ENCODE measurements around the gene CGB7. TPM values are rescaled to one million over a fixed set of nuclear protein-coding genes. Genes with fewer than 3 reads are reported as not detected.

CGB7 gene
- not detected in 2 replicates for total RNA-seq (2014; rRNA removed; shearing (Covaris generic))

DNA sequence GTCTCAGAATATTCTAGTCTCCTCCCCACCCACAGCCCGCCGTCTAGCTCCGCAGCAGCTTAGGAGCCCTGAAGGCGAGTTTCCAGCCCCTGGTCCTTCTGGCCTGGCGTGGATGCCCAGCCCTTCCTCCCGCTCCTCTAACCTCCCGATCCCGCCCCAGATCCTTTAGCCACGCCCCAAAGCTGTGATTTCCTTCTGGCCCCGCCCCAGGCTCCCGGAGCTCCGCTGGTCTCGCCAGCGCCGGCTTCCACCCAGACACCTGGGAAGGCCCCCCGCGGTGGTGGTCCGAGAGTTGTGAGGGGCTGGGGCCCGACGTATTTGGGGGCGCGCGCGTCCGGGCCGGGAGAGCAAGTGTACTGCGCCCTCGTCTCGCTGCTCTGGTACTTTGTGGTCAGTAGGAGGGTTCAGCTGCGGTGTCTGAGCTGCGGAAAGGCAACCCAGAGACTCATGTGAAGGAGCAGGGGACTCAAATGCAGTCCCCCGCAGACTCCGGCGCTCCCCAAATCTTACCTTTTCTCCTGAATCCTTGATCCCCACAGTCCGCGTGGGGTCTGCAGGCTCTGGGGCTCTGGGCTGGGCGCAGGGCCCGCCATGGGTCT, at the start of gene CGB7:
Gene CGB7 (minus strand): TSS at position 114 of the 599 bp plus-strand sequence. CDS start 2,374 bp downstream, outside the sequence.
- DNase-seq (ENCODE audit: low spot score) = no peak

DNA sequence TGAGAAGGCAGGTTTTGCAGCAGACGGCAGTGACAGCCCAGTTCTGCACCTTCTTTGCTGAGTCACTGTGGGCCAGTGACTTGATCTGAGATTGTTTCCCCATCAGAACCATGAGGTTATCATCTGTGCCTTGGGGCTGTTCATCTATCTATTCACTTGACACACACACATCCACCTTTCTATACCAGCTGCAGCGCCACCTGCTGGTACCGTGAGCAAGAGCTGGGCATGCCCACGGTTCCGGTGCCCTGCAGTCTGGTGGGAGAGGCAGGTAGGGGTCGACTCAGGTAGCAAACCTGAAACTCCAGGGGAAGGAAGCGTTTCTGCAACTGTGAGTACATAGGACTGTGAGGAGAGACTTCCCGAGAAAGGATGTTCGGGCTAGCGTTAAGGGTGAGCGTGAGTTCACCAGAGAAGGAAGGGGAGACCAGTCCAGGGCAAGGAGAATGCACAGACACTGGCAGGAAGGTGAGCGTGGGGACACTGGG, 49.1 kb upstream of the CGB7 start:
- DNase-seq (ENCODE audit: low spot score) = peak; percentile 46

DNA sequence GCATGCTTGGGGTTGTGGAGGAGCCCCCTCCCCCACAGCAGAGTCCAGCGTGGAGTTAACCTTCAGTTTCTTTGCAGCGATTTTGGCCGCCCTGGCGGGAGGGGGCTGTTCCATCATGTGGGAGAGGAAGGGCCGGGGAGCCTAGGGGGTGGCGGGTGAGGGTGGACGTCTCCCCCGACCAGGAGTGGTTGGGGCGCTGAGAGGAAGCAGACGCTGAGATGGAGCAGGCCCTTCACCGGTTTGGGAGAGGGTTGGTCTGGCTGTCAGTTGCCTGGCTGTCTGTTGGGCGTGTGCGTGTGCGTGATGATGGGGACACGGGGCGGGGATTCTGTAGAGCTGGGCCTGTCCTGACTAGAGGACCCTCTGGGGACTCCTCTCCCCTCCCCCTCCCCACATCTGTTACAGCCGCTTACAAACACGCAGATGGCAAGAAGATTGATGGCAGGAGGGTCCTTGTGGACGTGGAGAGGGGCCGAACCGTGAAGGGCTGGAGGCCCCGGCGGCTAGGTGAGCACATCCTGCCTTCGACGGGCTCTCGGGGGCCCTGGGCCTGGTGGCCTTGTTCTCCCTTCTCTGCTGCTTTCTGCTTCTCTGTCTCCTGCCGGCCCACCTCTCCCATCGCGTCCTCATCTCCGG, 46.8 kb upstream of the CGB7 start:
- DNase-seq (ENCODE audit: low spot score) = no peak

DNA sequence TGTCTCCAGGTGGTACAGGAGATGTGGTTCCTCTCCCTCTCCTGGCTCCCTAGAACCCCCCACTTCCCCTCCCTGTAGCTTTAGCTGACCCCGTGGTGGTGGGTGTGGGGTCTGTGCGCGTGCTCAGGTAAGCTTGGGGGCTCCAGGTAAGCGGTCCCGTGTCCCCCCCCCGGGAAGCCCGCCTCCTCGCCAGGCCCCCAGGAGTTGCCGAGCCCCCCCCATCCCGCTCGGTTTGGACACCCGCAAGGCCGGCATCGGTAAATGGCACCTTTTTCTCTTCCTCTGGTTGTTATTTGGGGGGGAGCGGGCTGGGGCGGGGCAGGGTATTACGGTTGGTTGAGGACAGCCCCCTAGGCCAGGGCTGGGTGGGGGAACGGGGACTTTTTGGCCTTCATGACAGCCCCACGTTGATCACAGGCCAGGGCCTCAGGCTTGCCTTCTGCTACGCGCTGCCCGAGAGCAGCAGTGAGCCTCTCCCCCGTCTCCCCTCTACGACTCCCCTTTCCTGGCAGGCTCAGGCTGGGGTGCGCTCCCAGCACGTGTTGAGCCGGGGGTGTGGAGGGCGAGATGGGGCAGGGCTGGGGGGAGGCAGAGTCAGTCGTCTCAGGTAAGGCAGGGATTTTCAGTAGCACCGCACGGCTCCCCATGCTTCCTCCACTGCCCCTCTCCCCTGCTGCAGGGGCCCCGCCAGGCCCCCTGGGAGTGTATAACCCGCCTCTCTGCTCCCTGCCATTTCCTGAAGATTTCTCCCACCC, 46.0 kb upstream of the CGB7 start:
- DNase-seq (ENCODE audit: low spot score) = no peak

DNA sequence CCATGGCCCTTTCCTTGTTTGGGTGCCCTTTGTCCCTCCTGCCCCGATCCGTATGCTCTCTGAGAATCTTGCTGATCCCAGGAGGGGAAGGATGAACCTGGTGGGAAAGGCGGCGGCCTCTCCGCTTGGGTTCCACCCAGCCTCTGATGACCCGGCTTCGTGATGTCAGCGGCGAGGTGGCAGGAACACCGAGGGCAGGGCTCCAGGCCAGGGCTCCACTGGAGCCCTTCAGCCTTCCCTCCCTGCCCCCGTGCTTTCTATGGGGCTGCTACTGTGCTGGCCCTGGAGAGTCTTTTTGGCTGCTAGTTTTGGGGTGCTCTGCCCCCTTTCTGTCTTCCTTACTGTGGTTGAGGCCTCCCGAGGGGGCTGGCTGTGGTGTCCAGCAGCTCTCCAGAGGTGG, 44.8 kb upstream of the CGB7 start:
- DNase-seq (ENCODE audit: low spot score) = no peak

DNA sequence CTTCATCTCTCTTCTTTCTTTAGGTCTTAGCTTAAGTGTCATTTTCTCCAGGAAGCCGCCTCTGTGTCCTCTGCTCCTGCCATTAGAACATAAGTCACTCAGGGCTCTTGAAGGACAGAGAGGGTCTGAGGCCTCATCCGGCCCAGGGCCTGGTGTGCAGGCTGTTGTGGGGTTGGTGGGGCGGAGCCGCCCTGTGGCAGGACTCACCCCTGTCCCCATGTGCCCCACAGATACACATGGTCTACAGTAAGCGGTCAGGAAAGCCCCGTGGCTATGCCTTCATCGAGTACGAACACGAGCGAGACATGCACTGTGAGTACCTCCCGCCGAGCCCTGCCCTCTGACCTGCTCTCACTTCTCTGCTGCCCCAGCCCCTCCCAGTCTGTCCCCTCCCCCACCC, 43.6 kb upstream of the CGB7 start:
- no peak for DNase-seq (ENCODE audit: low spot score)

DNA sequence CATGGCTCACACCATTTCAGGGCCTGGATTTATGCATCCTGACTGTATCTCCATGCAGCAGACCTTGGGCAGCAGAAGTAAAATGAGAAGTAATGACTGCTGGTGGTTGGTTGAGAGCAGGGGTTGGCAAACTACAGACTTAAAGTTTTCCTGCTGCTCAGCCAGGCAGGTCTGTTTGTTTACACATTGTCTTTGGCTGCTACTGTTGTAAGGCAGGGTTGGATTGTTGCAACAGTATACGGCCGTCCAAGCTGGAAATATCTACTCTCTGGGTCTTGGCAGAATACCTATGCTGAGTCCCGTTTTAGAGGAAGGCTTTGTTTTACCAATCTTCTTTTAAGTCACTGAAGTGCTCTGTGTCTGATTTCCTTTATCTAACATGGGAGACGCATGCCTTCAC, 41.2 kb upstream of the CGB7 start:
- no peak for DNase-seq (ENCODE audit: low spot score)

DNA sequence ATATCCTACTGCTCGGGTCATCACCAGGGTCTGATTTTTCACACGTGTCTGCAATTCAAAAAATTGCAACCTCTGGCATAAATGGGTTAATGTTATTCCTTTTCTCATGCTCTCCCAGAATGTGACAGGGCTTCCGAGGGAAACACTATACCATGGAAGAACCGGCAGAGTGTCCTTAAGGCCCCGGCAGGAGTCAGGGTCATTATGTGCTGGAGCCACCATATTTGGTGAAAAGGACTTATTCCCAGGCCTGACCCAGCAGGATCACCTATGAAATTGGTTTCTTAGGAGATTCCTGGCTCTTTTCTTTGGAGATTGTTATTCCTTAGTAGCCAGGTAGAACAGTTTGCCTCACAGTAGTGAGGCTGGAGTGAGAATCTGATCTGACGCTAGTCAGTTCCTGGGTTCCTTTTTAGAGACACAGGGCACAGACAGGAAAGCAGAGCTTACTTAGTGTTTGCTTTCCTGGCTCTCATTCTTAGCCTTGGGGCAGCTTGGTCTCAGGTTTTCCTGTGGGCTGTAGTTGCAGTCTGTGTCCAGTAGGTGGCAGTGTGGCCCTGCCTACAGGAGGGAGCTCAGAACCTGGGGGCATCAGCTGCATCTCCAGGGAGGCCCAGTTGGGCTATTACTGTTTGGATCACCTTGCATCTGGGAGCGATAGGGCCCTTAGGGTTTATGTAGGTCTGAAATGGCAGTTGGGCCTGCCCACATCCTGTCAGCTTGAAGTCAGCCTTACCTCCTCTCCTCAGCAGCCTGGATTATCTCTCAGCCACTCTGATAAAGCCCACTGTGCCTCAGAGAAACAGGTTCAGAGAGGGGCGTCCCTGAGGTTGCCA, 40.1 kb upstream of the CGB7 start:
- peak; percentile 83 for DNase-seq (ENCODE audit: low spot score)

DNA sequence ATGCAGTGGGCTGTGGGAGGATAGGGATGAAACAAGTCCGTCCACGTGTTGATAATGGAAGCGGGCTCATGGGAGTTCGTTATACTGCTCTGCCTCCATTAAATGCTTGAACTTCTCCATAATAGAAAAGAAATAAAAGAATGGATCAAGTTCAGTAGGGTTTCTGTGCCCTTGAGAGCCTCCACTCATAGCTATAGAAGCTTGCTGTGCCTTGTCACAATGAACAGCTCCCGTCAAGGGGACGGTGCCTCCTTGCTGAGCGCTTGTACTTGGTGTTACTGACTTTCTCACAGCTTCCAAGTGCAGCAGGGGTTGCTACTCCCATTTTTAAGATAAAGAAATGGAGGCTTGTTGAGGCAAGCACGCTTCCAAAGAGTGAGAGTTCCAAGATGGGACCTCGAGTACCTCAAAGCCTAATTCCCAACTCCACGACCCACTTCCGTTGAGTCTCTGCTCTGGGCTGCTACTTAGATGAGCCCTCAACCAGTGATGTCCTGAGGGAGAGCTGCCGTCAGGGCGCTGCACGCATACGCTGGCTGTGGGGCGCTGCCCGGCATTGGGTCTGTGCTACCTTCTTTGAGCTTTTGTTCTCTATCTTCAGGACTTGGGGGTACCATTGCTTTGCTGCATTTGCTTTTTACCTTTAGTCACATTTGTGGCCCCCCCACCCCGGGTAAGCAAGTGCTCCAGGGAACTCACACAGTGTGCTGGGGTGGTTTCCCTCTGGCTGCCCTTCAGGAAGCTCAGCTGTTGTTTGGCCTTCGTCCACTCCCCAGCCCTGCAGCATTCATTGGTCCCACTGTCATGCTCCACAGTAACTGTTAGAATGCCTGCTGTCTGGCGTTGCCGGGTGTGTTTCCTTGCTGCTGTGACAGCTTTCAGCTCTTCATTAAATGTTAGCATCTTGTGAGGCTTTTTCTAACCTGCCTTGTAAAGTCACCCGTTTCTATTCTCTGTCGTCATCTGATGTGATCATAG, 37.2 kb upstream of the CGB7 start:
- DNase-seq (ENCODE audit: low spot score) = no peak

DNA sequence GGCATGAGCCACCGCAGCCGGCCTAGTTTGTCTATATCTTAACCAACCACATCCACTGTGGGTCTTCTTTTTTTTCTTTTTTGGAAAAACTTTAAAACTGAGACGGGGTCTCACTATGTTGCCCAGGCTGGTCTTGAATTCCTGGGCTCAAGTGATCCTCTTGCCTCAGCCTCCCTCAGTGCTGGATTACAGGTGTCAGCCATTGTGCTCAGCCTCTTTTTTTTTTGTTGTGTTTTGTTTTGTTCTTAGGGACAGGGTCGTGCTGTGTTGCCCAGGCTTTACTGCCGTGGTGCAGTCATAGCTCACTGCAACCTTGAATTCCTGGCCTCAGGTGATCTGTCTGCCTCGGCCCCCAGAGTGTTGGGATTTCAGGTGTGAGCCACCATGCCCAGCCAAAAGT, 35.1 kb upstream of the CGB7 start:
- DNase-seq (ENCODE audit: low spot score) = no peak

DNA sequence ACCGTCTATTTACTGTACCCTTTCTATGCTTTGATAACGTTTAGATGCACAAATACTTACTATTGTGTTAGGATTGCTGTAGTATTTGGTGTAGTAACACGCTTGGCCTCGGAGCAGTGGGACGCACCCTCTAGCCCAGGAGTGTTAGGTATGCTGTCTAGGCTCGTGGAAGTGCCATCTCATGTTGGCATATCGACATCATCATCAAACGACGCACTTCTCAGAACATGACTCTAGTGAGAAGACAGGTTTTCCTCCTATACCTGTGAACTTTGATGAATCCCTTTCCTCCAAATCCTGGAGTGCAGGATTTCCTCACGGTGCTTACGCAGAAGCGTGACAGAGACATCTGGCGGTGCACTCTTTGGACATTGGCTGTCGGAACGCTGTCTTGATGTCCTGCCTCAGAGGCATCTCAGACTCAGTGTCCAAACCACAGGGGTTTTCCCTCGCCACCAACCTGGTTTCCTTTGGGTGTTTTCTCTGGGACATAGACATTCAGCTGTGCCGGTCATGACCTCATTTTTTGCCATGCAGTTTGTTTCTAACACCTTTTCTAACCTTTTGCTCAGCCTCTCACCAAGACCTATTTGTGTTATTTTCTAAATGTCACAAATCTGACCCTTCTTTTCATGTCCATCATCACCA, 34.0 kb upstream of the CGB7 start:
- no peak for DNase-seq (ENCODE audit: low spot score)

DNA sequence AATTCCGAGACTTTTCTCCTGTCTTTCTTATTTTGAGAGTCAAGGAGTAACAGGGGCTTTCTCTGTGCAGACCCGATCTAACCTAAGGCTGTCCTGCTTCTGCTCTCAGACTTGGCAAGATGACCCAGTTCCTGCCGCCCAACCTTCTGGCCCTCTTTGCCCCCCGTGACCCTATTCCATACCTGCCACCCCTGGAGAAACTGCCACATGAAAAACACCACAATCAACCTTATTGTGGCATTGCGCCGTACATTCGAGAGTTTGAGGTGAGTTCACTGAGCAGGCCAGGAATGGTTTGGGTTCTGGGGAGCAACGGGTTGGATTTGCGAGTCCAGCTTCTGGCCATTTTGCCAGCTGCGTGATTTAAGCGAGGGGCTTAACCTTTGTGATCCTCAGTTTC, 28.7 kb upstream of the CGB7 start:
- DNase-seq (ENCODE audit: low spot score) = no peak

DNA sequence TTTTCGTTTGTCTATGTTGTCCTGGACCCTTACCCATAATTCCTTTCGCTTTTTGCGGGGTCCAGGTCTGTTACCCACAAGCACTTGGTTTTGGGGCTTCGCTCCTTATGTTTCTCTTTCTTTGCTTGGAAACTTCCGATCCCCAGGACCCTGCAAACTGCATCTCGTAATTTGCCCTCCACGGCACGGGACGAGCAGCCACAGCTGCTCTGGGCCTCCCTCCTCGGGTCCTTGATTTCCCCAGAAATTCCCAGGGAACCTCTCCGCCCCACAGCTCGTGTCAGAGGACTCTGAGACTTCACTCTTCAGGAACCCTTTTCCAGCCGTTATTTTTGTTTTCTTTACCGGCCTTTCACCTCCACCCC, 28.3 kb upstream of the CGB7 start:
- no peak for DNase-seq (ENCODE audit: low spot score)

DNA sequence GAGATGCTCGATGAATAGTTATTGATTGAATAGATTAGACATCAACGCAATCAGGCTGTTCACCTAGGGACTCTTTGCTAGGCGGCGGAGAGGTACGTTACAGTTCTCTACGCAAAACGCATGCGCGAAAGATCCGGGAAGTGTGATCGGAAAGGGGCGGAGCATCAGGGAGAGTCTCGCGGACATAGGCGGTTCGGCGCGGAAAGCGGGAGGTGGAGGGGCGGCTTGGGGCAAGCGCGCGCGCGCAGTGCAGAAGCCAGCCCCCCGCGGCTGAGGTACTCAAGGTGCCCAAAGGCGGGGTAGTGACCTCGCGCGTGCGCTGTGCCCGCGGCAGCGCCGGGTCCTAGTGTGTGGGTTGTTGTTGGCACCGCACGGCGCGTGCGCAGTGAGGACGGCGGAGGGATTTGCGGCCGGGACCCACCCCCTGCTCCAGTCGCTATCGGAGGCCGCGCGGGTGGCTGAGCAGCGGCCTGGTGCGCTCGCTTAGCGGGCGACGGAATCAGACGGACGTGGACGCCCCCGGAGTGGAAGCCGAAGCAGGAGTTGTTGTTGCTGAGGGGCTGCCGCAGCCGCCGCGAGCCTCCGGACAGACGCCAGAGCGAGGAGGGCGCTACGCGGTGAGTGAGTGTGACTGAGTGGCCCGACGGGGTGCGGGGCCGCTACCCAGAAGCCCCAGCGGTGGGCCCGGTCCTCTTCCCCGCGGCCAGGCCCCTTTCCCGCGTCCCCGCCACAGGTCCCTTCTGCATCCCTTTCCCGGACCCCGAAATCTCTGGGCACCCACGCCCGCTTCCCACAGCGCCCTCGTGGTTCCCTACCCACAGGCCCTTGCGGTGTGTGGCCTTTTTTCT, 27.7 kb upstream of the CGB7 start, which contains the start of gene SNRNP70:
Gene SNRNP70 (plus strand): TSS at position 432 of the 848 bp plus-strand sequence. CDS start 964 bp downstream, outside the sequence.
- peak; percentile 99 for DNase-seq (ENCODE audit: low spot score)

DNA sequence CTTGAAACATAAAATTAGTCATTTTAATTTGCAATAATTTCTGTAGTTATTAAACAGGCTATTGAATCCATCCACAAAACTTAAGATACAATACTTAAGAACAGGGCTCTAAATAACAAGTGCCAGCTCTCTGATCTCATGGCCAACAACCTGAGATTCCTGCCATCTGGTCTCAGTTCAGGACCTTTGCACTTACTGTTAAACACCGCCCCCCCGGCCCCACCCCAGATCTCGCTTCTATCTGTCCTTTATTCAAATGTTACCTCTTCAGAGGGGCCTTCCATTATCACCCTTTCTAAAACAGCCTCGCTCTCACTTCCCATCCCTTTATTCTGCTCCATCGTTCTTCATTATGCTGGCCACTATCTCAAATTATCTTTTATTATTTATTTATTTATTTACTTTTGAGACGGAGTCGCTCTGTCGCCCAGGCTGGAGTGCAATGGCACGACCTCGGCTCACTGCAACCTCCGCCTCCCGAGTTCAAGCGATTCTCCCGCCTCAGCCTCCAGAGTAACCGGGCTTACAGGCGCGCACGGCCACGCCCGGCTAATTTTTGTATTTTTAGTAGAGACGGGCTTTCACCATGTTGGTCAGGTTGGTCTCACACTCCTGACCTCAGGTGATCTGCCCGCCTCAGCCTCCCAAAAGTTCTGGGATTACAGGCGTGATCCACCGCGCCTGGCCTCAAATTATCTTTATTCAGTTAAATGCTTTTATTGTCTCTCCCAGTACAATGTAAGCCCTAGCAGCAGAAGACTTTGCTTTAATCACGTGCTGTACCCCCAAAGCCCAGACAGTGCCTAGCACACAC, 26.9 kb upstream of the CGB7 start:
- DNase-seq (ENCODE audit: low spot score) = no peak

DNA sequence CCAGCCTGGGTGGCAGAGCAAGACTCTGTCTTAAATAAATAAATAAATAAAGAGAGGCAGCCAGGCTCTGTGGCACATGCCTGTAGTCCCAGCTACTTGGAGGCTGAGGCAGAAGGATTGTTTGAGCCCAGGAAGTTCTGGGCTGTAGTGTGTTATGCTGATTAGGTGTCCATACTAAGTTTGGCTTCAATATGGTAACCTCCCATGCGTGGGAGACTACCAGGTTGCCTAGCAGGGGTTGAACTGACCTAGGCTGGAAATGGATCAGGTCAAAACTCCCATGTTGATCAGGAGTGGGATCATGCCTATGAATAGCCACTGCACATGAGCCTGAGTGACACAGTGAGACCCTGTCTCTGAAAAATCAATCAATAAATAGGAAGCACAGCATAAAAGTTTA, 23.7 kb upstream of the CGB7 start:
- DNase-seq (ENCODE audit: low spot score) = no peak

DNA sequence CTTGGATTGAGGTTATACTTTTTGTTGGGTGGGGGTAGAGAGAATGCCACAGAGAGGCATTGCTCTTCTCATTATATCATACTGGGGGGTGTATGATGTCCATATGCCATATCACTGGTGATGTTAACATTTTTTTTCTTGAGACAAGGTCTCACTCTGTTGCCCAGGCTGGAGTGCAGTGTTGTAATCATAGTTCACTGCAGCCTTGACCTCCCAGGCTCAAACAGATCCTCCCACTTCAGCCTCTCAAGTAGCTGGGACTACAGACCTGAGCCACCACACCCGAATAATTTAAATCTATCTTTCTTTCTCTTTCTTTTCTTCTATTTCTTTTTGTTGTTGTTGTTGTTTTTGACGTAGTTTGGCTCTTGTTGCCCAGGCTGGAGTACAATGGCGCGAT, 22.8 kb upstream of the CGB7 start:
- DNase-seq (ENCODE audit: low spot score) = no peak

DNA sequence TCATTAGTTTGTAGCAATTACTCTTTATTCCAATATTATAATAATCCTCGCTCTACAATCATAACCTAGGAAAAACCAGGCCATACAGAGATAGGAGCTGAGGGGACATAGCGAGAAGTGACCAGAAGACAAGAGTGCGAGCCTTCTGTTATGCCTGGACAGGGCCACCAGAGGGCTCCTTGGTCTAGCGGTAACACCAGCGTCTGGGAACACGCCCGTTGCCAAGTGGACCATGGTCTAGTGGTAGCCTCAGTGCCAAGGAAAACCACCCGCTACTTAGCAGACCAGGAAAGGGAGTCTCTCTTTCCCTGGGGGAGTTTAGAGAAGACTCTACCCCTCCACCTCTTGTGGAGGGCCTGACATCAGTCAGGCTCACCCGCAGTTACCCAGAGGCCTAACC, 17.3 kb upstream of the CGB7 start:
- DNase-seq (ENCODE audit: low spot score) = peak; percentile 67

Measured in H4 (cell line).